Esophagus mucosa (tissue), 1 donor: ENCODE results near the gene PUS7. TPM values are rescaled to one million over a fixed set of nuclear protein-coding genes. Genes with fewer than 3 reads are reported as not detected.
"Not testable (repeated sequence)": the region's sequence is repeated elsewhere in the genome, so short reads cannot be mapped to it uniquely, and the experiment has no call there.

Experiments used
- ATAC-seq: fragments of 200-7000 bp; cut with Tn5 transposase; one replicate; pipeline ENCODE4 v1.9.1; 2020
- total RNA-seq: library from RNA; stranded (reverse); gene quantifications from one replicate; pipeline ENCODE4 v1.2.4, GENCODE V29; 2023
- donor health status: DM: yes; HTN: yes; CAD: no.

The PUS7 gene
- total RNA-seq, 1 donor from 2014 or later, result 12.1 TPM

DNA sequence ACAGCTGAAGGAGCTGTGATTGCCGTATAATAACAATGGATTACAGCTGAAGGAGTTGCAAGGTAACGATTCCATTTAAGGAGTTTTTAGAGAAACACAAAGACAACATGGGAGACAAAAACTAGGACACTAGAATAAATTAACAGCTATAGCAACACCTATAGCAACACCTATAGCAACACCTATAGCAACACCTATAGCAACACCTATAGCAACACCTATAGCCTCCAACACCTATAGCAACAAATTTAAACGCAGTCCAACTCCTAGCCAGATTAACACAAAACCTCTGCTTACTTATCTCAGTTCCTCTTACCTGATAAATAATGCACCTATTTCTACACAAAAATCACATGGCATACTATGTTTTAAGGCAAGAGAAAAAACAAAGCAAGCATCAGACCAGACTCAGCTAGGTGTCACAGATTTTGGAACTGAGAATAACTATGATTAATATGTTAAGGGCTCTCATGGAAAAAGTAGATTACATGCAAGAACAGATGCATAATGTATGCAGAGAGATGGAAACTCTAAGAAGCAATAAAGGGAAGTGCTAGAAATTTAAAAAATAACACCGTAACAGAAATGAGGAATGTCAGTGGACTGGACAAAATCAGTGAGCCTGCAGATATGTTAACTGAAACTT, 77.6 kb downstream of the PUS7 start:
- ATAC-seq, result no peak

DNA sequence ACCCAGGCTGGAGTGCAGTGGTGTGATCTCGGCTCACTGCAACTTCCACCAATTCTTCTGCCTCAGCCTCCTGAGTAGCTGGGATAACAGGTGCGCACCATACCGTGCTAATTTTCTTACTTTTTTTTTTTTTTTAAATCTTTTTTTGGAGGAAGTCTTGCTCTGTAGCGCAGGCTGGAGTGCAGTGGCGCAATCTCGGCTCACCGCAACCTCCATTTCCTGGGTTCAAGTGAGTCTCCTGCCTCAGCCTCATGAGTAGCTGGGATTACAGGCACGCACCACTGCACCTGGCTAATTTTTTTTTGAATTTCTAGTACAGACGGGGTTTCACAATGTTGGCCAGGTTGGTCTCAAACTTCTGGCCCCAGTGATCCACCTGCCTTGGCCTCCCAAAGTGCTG, 79.9 kb downstream of the PUS7 start:
- not testable (repeated sequence) for ATAC-seq

GRCh38 chr7:105439174-105439893, 82.7 kb downstream of the PUS7 start:
- ATAC-seq, result peak; percentile 92

DNA sequence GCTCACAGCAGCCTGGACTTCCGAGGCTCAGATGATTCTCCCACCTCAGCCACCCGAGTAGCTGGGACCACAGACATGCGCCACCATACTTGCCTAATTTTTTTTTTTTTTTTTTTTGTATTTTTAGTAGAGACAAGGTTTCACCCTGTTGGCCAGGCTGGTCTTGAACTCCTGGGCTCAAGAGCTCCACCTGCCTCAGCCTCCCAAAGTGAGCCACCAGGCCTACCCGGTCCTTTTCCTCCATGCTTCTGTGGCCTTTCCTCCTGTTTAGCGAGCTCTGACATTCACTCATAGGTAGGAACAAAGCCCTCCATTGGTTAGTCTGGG, 83.3 kb downstream of the PUS7 start:
- no peak for ATAC-seq

DNA sequence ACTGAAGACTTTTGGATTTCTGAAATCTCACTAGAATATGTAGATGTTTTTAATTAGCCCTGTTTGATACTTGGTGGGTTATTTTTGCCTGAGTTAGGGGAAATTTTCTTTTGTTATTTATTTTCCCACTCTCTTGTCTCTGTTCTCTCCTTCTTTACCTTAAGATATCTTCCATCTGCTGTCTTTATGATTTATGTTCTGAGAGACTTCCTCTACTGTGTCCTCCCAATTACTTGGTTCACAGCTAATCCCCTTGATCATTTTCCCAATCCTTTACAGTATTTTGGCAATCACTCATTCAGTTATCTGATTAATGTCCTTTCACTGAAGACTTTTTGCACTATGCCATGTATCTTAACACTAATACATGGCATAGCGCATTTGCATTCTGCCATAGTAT, 83.8 kb downstream of the PUS7 start:
- no peak for ATAC-seq

DNA sequence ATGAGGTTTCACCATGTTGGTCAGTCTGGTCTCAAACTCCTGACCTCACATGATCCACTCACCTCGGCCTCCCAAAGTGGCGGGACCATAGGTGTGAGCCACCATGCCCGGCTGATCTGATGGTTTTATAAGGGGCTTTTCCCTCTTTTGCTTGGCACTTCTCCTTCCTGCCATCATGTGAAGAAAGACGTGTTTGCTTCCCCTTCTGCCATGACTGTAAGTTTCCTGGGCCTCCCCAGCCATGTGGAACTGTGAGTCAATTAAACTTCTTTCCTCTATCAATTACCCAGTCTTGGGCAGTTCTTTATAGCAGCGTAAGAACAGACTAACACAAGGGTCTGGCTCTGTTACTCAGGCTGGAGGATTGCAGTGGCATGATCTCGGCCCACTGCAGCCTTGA, 84.7 kb downstream of the PUS7 start:
- ATAC-seq, result not testable (repeated sequence)

GRCh38 chr7:105429746-105430612, 92.1 kb downstream of the PUS7 start:
- ATAC-seq, result peak; percentile 59

DNA sequence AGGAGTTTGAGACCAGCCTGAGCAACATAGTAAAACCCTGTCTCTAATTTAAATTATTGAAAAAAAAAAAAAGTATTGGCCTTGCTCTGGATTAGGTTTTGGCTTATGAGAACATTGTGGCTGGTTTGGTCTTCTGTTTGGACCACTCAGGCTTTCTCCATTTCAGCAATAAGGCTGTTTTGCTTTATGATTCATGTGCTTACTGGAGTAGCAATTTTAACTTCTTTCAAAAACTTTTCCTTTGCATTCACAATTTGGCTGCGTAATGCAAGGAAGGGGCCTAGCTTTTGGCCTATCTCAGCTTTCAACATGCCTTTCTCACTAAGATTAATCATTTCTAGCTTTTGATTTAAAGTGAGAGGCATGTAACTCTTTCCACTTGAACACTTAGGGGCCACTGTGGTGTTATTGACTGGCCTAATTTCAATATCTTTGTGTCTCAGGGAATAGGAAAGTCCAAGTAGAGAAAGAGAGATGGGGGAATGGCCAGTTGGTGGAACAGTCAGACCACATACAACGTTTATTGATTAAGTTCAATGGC, 95.4 kb downstream of the PUS7 start:
- ATAC-seq, result no peak

- ATAC-seq, result no peak
These were observed 98.1 kb downstream of the PUS7 start for GRCh38 chr7:105423987-105424386.

DNA sequence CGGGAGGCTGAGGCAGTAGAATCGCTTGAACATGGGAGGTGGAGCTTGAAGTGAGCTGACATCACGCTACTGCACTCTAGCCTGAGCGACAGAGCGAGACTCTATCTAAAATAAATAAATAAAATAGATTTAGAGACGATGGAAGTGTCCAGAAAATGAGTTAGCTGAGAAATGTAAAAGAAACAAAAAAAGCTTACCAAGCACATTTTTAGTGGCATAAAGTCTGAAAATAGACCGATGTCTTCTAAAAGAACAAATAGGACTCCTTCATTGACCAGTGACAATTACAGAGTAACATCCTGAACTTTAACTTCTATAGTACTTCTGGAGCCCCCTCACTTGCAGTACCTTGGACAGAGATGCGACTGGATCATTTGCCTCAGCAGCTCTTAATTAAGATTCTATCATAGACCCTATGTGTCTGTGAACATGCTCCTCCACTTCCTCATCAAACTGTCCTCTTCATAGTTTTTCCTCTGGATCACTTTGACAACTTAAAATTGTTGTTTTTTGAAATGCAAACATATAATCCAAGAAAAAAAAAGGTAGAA, 108.1 kb downstream of the PUS7 start:
- ATAC-seq, result no peak

GRCh38 chr7:105410774-105411173, 111.3 kb downstream of the PUS7 start:
- not testable (repeated sequence) for ATAC-seq

DNA sequence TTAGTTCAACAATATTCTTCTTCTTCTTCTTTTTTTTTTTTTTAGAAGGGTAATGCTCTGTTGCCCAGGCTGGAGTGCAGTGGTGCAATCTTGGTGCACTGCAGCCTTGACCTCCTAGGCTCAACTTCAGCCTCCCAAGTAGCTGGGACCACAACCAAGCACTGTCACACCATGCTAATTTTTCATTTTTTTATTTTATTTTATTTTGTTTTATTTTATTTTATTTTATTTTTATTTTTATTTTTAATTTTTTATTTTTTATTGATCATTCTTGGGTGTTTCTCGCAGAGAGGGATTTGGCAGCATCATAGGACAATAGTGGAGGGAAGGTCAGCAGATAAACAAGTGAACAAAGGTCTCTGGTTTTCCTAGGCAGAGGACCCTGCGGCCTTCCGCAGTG, 112.3 kb downstream of the PUS7 start:
- not testable (repeated sequence) for ATAC-seq

GRCh38 chr7:105408791-105409410, 113.2 kb downstream of the PUS7 start:
- ATAC-seq, result no peak

Other genes starting within 250 kb of the PUS7 start
- 31.6 TPM for gene SRPK2, start 133.3 kb downstream of the PUS7 start, total RNA-seq
- gene RINT1, start 9.9 kb upstream of the PUS7 start, total RNA-seq, result 14.1 TPM
- 0.20 TPM for gene EFCAB10, start 59.2 kb upstream of the PUS7 start, total RNA-seq